HG03460 (cell line): ENCODE data around the gene PROX2.

Source experiments
- ATAC-seq: cut with Tn5 transposase; IDR thresholded peaks from one replicate; pipeline ENCODE4 v1.9.1; 2021; ENCODE audit not compliant: unreplicated experiment

Gene PROX2

GRCh38 chr14:74881431-74882102 is 5.6 kb upstream of the PROX2 start, which contains the start of gene DLST:
Gene DLST, plus strand, starts transcription at chr14:74881916. Its CDS starts 38 bp downstream, at chr14:74881954.
- ATAC-seq, result peak; percentile 89

DNA sequence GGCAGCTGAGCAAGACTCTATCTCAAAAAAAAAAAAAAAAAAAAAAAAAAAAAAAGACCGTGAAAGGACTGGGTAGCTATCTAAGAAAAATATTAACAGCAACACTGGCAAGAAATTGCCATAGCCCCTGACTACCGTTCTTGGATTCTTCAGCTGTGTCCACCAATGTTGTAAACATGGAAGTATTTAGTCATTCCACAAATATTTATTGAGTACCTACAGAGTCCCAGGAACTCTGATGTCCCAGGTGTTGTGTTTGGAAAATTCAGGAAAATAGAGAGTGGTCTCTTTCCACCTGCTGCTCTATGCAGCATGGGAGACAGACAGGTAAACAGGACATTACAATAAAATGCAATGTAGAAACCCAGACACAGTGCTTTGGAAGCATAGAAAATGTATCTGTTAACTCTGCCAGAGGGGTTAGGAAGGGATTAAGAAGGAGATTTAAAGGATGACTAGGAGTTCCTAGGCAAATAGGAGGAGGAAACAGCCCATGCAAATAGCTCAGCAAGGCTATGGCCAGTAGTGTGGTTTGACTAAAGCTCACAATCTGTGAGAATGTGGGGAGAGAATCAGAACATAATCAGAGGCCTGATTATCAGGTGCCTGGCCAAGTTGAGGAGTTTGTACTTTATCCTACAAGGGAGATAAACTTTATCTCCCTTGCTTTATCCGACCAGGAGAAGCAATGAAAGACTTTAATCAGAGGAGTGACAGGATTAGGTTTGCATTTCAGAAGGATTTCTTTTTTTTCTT is 3.7 kb upstream of the PROX2 start:
- ATAC-seq, result no peak

GRCh38 chr14:74875204-74875603 is 741 bp downstream of the PROX2 start:
- no peak for ATAC-seq

- ATAC-seq, result no peak
These were observed 4.1 kb downstream of the PROX2 start for GRCh38 chr14:74871819-74872218.

DNA sequence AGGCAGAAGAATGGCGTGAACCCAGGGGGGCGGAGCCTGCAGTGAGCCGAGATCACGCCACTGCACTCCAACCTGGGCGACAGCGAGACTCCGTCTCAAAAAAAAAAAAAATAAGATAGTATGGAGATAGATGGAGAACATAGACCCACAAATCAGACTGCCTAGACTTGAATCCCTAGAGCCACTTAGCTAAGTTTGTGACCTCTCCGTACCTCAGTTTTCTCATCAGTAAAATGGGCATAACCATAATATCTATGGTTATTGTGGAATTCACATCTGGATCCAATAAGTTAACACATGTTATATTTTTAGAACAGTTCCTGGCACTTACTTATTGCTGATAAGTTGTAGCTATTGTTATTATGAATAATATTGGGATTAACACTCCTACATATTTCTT is 7.2 kb downstream of the PROX2 start:
- no peak for ATAC-seq

- no peak for ATAC-seq
These were observed 8.3 kb downstream of the PROX2 start for GRCh38 chr14:74867673-74868072.

DNA sequence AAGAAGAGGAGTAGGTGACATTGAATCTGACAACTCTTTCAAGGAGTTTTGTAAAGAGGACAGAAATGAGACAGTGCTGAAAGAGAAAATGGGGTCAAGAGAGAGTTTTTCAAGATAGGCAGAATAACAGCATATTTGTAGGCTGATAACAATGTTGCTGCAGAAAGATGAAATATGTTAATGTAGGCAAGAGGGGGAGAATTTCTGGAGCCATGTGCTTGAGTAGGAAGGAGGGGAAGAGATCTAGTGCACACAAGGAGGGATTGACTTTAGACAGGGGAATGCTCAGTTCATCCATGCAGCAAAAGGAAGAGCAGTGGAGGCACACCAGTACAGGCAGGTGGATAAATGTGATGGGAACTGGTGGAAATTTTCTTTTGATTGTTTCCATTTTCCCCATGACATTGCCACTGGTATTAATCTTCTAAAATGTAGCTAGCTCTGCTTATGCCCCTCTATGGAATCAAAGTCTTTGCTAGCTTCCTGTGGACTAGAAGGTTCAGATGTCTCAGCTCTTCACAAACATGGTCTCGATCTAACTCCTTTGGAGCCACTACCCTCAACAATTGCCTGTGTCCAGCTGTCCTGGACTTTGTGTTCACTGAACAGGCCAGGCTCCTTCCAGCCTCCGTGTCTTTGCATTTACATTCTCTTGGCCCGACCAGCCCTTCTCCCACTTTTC is 9.1 kb downstream of the PROX2 start:
- no peak for ATAC-seq

- no peak for ATAC-seq
These were observed 10.8 kb downstream of the PROX2 start for GRCh38 chr14:74865156-74865555.

DNA sequence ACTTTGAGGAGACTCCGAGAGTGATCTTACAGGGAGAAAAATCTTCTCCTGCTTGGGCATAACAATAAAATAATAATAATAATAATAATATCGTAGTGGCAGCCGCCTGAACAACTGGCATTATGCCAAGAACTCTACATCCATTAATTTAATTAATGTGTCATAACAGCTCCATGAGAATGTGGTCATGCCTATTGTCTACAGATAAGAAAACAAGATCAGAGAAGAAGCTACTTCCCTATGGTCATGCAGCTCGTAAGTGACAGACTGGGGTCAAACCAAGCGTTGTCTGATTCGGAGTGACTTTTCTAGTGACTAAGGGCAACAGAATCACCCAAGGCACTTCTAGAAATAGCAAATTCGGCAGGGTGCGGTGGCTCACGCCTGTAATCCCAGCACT is 11.7 kb downstream of the PROX2 start:
- ATAC-seq, result no peak

- ATAC-seq, result no peak
These were observed 12.7 kb downstream of the PROX2 start for GRCh38 chr14:74863274-74863673.

- no peak for ATAC-seq
These were observed 14.2 kb downstream of the PROX2 start for GRCh38 chr14:74861734-74862090.

DNA sequence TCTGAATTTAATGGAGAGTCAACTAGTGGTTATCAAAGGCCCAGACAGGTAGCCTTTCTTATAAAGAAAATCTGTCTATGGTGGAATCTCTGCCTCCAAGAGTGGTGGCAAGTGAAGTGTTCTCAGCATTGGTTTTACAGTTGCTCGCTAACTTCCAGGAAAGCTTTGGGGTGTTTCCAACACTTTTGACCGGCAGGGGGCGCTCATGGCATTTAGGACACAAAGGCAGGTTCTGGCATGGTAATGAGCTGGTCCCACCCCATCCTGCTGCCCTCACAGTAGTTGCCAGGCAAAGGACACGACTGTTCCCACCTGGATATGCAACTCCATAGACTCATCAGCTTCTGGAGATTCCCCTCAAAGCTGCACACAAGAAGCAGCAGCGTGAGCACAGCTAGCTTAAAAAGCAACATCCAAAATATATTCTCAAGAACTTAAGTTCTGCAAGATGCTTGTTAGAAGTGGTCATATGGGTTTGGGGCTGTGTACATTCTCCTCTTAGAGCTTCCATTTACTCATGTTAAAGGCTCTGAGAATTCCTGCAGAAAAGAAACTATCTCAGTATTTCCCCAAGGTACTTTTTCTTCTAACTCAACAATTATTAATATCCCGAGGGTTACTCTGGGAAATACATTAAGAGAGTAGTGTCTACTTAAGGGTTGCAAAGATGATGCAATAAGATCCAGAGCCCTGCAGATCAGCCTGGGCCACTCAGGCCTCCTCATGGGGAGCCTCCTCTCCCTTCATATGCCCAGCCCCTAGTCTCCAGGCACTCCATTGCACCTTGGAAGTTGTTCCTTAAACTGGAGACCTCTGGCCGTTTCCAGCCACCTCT is 14.8 kb downstream of the PROX2 start:
- no peak for ATAC-seq

GRCh38 chr14:74859757-74860552 is 16.0 kb downstream of the PROX2 start:
- no peak for ATAC-seq

DNA sequence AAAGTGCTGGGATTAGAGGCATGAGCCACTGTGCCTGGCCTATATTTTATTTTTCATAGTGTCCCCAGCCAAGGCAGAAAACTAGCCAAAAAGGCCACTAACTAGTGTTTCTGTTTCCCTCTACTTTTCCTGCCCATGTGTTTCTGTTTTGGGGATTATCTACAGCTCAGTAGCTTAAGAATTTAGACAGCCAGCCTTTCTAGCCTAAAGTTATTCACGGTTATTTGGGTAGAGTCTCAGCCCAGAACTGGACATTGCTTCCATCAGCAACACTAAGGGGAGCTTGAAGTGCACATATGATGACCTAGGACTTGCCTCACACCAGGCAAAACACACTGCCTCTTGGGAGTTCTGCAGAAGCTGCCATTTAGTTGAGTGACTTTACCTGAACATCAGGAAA is 17.9 kb downstream of the PROX2 start:
- ATAC-seq, result no peak

DNA sequence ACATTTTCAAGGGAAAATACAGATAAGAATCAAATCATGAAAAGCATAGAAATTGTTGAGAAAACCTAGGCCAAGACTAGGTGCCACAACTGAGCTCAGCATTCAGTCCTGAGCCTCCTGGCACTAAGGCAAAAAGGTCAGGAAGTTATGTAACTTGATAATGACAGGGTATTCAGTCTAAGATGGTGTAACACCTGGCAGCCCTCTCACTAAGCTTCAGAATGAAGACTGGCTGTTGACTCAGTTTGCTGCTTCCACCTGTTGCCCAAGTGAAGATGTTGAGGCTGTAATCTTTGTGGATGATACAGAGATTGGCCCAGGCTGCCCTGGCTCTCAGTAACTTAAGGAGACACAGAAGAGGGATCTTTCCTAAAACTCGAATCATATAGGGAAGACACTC is 19.6 kb downstream of the PROX2 start:
- ATAC-seq, result no peak

DNA sequence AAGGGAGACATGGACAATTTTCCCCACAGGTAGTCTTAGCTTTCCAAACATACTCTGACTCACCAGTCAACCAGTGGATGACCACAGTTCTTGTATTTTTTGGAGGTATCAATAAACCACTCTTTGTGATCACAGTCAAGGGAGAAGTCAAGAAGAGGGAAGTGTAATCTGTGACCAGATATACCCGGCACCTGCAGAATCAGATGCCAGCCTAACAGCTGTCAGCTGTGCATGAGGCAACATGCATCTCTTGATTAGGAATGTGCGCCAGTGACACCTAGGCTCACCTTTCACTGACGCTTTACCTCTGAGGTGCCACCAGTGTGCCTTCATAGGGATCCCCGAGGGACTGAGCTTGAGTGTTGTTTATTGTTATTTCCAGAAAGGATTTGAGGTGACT is 20.0 kb downstream of the PROX2 start:
- no peak for ATAC-seq

- no peak for ATAC-seq
These were observed 20.9 kb downstream of the PROX2 start for GRCh38 chr14:74855021-74855420.

DNA sequence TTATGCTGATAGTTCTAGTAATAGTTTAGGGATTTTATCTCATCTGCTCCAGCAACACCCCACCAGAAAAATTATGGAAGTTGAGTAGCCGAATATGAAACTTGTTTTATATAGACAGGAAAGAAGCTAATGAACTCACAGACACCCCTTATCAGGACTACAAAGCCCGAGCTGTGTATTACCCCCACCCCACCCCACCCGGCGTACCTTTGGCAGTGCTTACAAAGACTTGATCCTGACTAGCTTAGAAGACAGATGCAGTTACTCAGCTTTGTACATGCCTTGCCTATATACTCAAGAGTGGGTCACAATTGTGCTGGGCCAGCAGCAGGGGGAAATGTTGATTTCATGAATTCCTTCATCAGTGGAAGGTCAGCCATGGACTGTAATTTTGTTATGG is 22.4 kb downstream of the PROX2 start:
- no peak for ATAC-seq

GRCh38 chr14:74852922-74853530 is 22.9 kb downstream of the PROX2 start:
- ATAC-seq, result no peak

GRCh38 chr14:74848768-74849167 is 27.2 kb downstream of the PROX2 start:
- no peak for ATAC-seq
